H1 (cell line): ENCODE data around the gene MGRN1. TPM values are rescaled to one million over a fixed set of nuclear protein-coding genes. Genes with fewer than 3 reads are reported as not detected.

ENCODE experiments used
- CTCF ChIA-PET: fragments of 300-600 bp; sonication (Branson Sonifier 250); formaldehyde crosslinking; loops from one replicate; lab custom pipeline; 2021; ENCODE audit not compliant: partially characterized antibody; lab: Charles Lee
- POLR2A ChIA-PET: fragments of 300-600 bp; sonication (Branson Sonifier 250); formaldehyde crosslinking; loops from one replicate; lab custom pipeline; 2021; ENCODE audit warnings: inconsistent platforms; ENCODE audit not compliant: partially characterized antibody; lab: Charles Lee
- DNase-seq, 2 experiments: peaks; one replicate each; pipeline versions ENCODE4 v3.0.0 to v3.0.0-alpha.2; 2010 to 2022; ENCODE audit warnings: low spot score in 2 of 2, low read depth in 1 of 2, mixed read lengths in 1 of 2
- FAIRE-seq: peaks from 2 replicates; lab custom pipeline; 2011; peaks lifted over from hg19 to GRCh38; lab: Jason Lieb, UNC
- H2AFZ ChIP-seq: 2 replicates; pipeline ENCODE4 v1.8.1; 2012; ENCODE audit warnings: low read length, inconsistent platforms
- H2AK5ac ChIP-seq: 2 replicates; pipeline ENCODE4 v1.6.1; 2013; ENCODE audit warnings: low read depth, low read length
- H2BK120ac ChIP-seq: replicated peaks from 2 replicates; pipeline ENCODE3; 2013; ENCODE audit warnings: low read depth, low read length, inconsistent platforms
- H2BK12ac ChIP-seq: 2 replicates; pipeline ENCODE4 v1.6.1; 2013; ENCODE audit warnings: low read depth, low read length
- H2BK15ac ChIP-seq: 2 replicates; pipeline ENCODE4 v1.6.1; 2013; ENCODE audit warnings: low read length
- H2BK20ac ChIP-seq: 2 replicates; pipeline ENCODE4 v1.6.1; 2013; ENCODE audit warnings: low read length
- H2BK5ac ChIP-seq: 2 replicates; pipeline ENCODE4 v1.6.1; 2013; ENCODE audit warnings: low read depth, low read length
- H3K14ac ChIP-seq: 2 replicates; pipeline ENCODE4 v1.6.1; 2013; ENCODE audit warnings: inconsistent platforms; ENCODE audit not compliant: insufficient read length
- H3K18ac ChIP-seq: 2 replicates; pipeline ENCODE4 v1.6.1; 2013; ENCODE audit warnings: low read length; ENCODE audit errors: extremely low read depth
- H3K23ac ChIP-seq: 2 replicates; pipeline ENCODE4 v1.6.1; 2013; ENCODE audit warnings: inconsistent platforms; ENCODE audit not compliant: insufficient read length
- H3K23me2 ChIP-seq: 2 replicates; pipeline ENCODE4 v1.6.1; 2013; ENCODE audit warnings: low read depth, low read length
- H3K27ac ChIP-seq: 2 replicates; pipeline ENCODE4 v1.6.1; 2011; ENCODE audit warnings: low read depth, low read length, inconsistent platforms
- H3K27me3 ChIP-seq, 4 experiments: replicated peaks in 1 of 4; 1 replicate in 1 of 4; 2 replicates in 3 of 4; pipeline versions ENCODE4 v1.6.1 to v1.8.1; 2011 to 2013; ENCODE audit warnings: low read length in 3 of 4, mild to moderate bottlenecking in 3 of 4, inconsistent platforms in 2 of 4, mixed read lengths in 2 of 4, moderate library complexity in 1 of 4; ENCODE audit not compliant: control insufficient read depth in 3 of 4, insufficient read depth in 3 of 4; ENCODE audit errors: extremely low read depth in 1 of 4
- H3K36me3 ChIP-seq, 4 experiments: 2 replicates each; pipeline versions ENCODE4 v1.6.1 to v1.8.1; 2011 to 2013; ENCODE audit warnings: mild to moderate bottlenecking in 4 of 4, low read length in 3 of 4, moderate library complexity in 2 of 4, control low read depth in 1 of 4, inconsistent platforms in 1 of 4; ENCODE audit not compliant: insufficient read depth in 4 of 4, control insufficient read depth in 2 of 4
- H3K4ac ChIP-seq: replicated peaks from 2 replicates; pipeline ENCODE3; 2013; ENCODE audit warnings: low read length, low read depth, mixed read lengths, inconsistent platforms; ENCODE audit not compliant: insufficient read length
- H3K4me1 ChIP-seq, 4 experiments: replicated peaks in 1 of 4; 1 replicate in 1 of 4; 2 replicates in 3 of 4; pipeline versions ENCODE4 v1.6.1 to v1.8.1; 2011 to 2013; ENCODE audit warnings: low read length in 3 of 4, inconsistent platforms in 2 of 4, mixed read lengths in 1 of 4; ENCODE audit not compliant: insufficient read depth in 4 of 4, control insufficient read depth in 3 of 4
- H3K4me2 ChIP-seq, 2 experiments: 2 replicates each; pipeline versions ENCODE4 v1.6.1 to v1.8.1; 2011 to 2013; ENCODE audit warnings: low read depth in 2 of 2, low read length in 2 of 2, control low read depth in 1 of 2, inconsistent platforms in 1 of 2, mild to moderate bottlenecking in 1 of 2; ENCODE audit not compliant: insufficient read depth in 1 of 2
- H3K4me3 ChIP-seq, 4 experiments: fragments of 200-600, 300-600 bp in 1 of 4; sonication (generic), shearing (Covaris generic), sonication (Bioruptor Twin) in 1 of 4; 2 replicates each; pipeline versions ENCODE4 v1.5.1 to v1.8.1; 2011 to 2016; ENCODE audit warnings: low read length in 4 of 4, low read depth in 3 of 4, control low read depth in 2 of 4, inconsistent platforms in 2 of 4, mild to moderate bottlenecking in 2 of 4, mixed read lengths in 1 of 4, moderate library complexity in 1 of 4; ENCODE audit not compliant: insufficient read depth in 2 of 4; ENCODE audit errors: extremely low read depth in 1 of 4
- H3K56ac ChIP-seq: replicated peaks from 2 replicates; pipeline ENCODE3; 2013; ENCODE audit warnings: low read depth, mild to moderate bottlenecking, mixed read lengths, low read length, inconsistent platforms; ENCODE audit not compliant: insufficient read length
- H3K79me1 ChIP-seq: 2 replicates; pipeline ENCODE4 v1.6.1; 2013; ENCODE audit warnings: low read depth, low read length, control low read depth
- H3K79me2 ChIP-seq, 2 experiments: 2 replicates each; pipeline versions ENCODE4 v1.6.1 to v1.8.1; 2012 to 2013; ENCODE audit warnings: low read length in 2 of 2, mild to moderate bottlenecking in 2 of 2, inconsistent platforms in 1 of 2; ENCODE audit not compliant: insufficient read depth in 2 of 2, control insufficient read depth in 1 of 2
- H3K9ac ChIP-seq, 4 experiments: replicated peaks in 1 of 4; 1 replicate in 1 of 4; 2 replicates in 3 of 4; pipeline versions ENCODE4 v1.6.1 to v1.8.1; 2011 to 2013; ENCODE audit warnings: low read depth in 3 of 4, low read length in 3 of 4, control low read depth in 2 of 4, mild to moderate bottlenecking in 2 of 4, moderate library complexity in 2 of 4, inconsistent platforms in 1 of 4; ENCODE audit errors: extremely low read depth in 1 of 4
- H3K9me3 ChIP-seq, 2 experiments: 2 replicates each; pipeline versions ENCODE4 v1.6.1 to v1.8.1; 2012 to 2013; ENCODE audit warnings: mild to moderate bottlenecking in 2 of 2, moderate library complexity in 2 of 2, control low read depth in 1 of 2, inconsistent platforms in 1 of 2, low read depth in 1 of 2, low read length in 1 of 2, mixed read lengths in 1 of 2; ENCODE audit not compliant: insufficient read depth in 2 of 2
- H4K20me1 ChIP-seq, 2 experiments: replicated peaks in 1 of 2; 2 replicates each; pipeline versions ENCODE3 to v1.8.1; 2011 to 2013; ENCODE audit warnings: inconsistent platforms in 2 of 2, low read length in 2 of 2, mild to moderate bottlenecking in 1 of 2; ENCODE audit not compliant: insufficient read depth in 2 of 2, control insufficient read depth in 1 of 2
- H4K5ac ChIP-seq: 2 replicates; pipeline ENCODE4 v1.6.1; 2013; ENCODE audit warnings: low read length, low read depth, mixed read lengths, inconsistent platforms; ENCODE audit not compliant: insufficient read length
- H4K8ac ChIP-seq: 2 replicates; pipeline ENCODE4 v1.8.0; 2013; ENCODE audit warnings: mild to moderate bottlenecking, moderate library complexity, low read length, inconsistent platforms; ENCODE audit not compliant: insufficient read depth; ENCODE audit errors: extremely low read depth
- H4K91ac ChIP-seq: replicated peaks from 2 replicates; pipeline ENCODE3; 2013; ENCODE audit warnings: low read length, mixed read lengths, inconsistent platforms; ENCODE audit not compliant: insufficient read length
- CEBPB ChIP-seq: IDR thresholded peaks from 2 replicates; pipeline ENCODE4 v1.6.1; 2012; ENCODE audit warnings: low read depth, low read length
- WGBS, 2 experiments: shearing (Covaris generic) in 1 of 2; methylation state at CpG; one replicate each; pipeline versions ENCODE4 v1.1.6 to v1.1.7; 2013 to 2015; ENCODE audit warnings: low lambda C conversion rate in 2 of 2, mixed read lengths in 2 of 2, inconsistent platforms in 1 of 2, low coverage in 1 of 2, missing lambda C conversion rate in 1 of 2; ENCODE audit not compliant: insufficient replicate concordance in 2 of 2, insufficient coverage in 1 of 2, insufficient read length in 1 of 2; ENCODE audit errors: extremely low coverage in 1 of 2, missing lambda C conversion rate in 1 of 2; 5-methylcytosine and 5-hydroxymethylcytosine counted together
- polyA plus RNA-seq, 7 experiments: library from polyadenylated mRNA; depleted of rRNA in 3 of 7; stranded (reverse) in 5 of 7; unstranded in 2 of 7; fragments of >200 nt in 5 of 7; fragments of 200-250 nt in 2 of 7; gene quantifications; 1 replicate in 5 of 7; 2 replicates in 1 of 7; 4 replicates in 1 of 7; pipeline versions ENCODE4 v1.2.1 to v1.2.3, GENCODE V29; 2011 to 2013; ENCODE audit warnings: missing spikeins in 2 of 7, mixed read lengths in 2 of 7
- total RNA-seq: library from RNA; stranded (reverse); fragmentation: NEBNext Ultra II Directional; extraction: Animal tissue kit (Norgen Biotek cat#: 25700); gene quantifications from 2 replicates; pipeline ENCODE4 v1.2.1, GENCODE V29; 2021

Gene MGRN1
- total and polyA plus RNA-seq, 2 of the 8 experiments (the other 6 are each of a cell fraction or from before 2014, with no cell fraction given) = 15.0 to 82.3 TPM

DNA sequence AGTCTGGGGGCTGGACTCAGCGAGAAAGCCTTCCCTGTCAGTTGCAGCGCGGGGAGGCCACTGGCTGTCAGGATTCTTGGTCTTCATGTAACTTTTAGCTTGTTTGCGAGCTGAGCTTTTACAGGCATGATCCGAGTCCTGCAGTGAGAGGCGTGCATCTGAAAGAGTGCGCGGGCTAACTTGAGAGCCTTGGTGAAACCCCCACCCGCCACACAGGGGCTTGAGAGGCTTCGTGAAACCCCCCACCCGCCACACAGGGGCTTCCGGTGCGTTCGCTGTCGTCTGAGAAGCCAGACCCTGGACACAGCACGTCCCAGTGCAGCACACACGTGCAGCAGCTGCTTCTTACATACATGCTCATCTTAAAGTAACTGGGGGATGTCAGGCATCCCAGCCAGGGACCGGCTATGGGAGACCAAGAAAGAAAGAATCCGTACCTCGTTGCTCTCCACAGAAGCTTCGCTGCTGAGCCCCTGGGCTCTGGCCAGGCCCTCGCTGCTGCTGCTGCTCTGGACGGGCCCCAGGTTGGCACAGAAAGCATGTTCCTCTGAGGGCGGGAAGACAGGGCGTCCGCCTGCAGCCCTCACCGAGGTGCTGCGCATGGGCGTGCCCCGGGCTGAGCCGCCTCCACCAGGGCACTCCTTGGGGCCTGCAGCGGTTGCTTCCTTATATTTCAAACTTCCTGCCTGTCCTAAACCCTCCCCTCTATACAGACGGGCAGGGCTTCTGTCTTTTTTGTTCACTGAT, 76.5 kb downstream of the MGRN1 start:
- no peak overlapping the region for H4K91ac ChIP-seq
- no peaks in the 10 kb centered on the region for H3K4me1 ChIP-seq
- H3K27ac ChIP-seq = no peak overlapping the region
- POLR2A ChIA-PET = interaction anchor here (1.0 to 1.1 kb wide), 2 partner anchors 9 to 59 kb away, joined by 3 read pairs; no protein-coding TSS in a partner anchor
- no peak overlapping the region for H2BK120ac ChIP-seq
- H3K9me3 ChIP-seq = no peaks in the 10 kb centered on the region
- H2BK15ac ChIP-seq = no peak overlapping the region
- H3K56ac ChIP-seq = no peak overlapping the region
- 90% methylated on average over 26 of the region's 33 CpGs; no CpG with 5 or more reads in 1 of the 2 experiments for WGBS, 2 experiments
- H3K27me3 ChIP-seq = no peaks in the 10 kb centered on the region
- no peak for DNase-seq
- no peak overlapping the region for H2BK20ac ChIP-seq
- no peaks in the 10 kb centered on the region for H3K79me1 ChIP-seq
- H4K5ac ChIP-seq = no peak overlapping the region
- H3K36me3 ChIP-seq = peaks cover 16 to 45% (median 37%) of the 10 kb centered on the region in 4 experiments
- H3K79me2 ChIP-seq = no peaks in the 10 kb centered on the region
- no peak overlapping the region for H3K4ac ChIP-seq
- H3K23ac ChIP-seq = no peak overlapping the region
- no peak overlapping the region for H4K8ac ChIP-seq
- no peaks in the 10 kb centered on the region for H3K23me2 ChIP-seq
- H3K14ac ChIP-seq = no peak overlapping the region
- no peak overlapping the region for H2AFZ ChIP-seq
- no peak overlapping the region for H2BK5ac ChIP-seq
- H3K4me3 ChIP-seq = no peak overlapping the region
- H3K9ac ChIP-seq = no peak overlapping the region
- no peak overlapping the region for H2BK12ac ChIP-seq
- H3K4me2 ChIP-seq = no peak overlapping the region
- FAIRE-seq = no peak
- no peak overlapping the region for H3K18ac ChIP-seq
- TF ChIP-seq CEBPB = no peak
- TF ChIP-seq, all 59 proteins: peak for 0
- H4K20me1 ChIP-seq = peaks cover 0 to 17% of the 10 kb centered on the region in 2 experiments
- CTCF ChIA-PET = interaction anchor here (0.7 to 1.2 kb wide), 3 partner anchors 16 to 77 kb away, joined by 3 to 4 read pairs (median 4); no protein-coding TSS in a partner anchor
- no peak overlapping the region for H2AK5ac ChIP-seq
